ENCODE results near the gene PTMS.

The PTMS gene

GRCh38 chr12:6782119-6782518 is 16.0 kb downstream of the PTMS start:
- Mint-ChIP-seq H3K27ac (no peak overlapping the region), H3K27me3 (peaks cover 18% of the 10 kb centered on the region), H3K4me1 (ENCODE audit: low read depth) (peaks cover 68% of the 10 kb centered on the region), H3K9me3 (no peaks in the 10 kb centered on the region), H3K36me3 (ENCODE audit: low read depth) (no peaks in the 10 kb centered on the region), H3K4me3 (no peak overlapping the region)
- intact Hi-C loops (cut with micrococcal nuclease), result no loop called here

- Mint-ChIP-seq H3K4me1 (ENCODE audit: low read depth) (peaks cover 67% of the 10 kb centered on the region), H3K4me3 (no peak overlapping the region), H3K9me3 (no peaks in the 10 kb centered on the region), H3K27me3 (peaks cover 9% of the 10 kb centered on the region), H3K27ac (peak overlapping the region; percentile 73), H3K36me3 (ENCODE audit: low read depth) (no peaks in the 10 kb centered on the region)
- intact Hi-C loops (cut with micrococcal nuclease), result no loop called here
These were observed 16.8 kb downstream of the PTMS start for GRCh38 chr12:6782850-6783566.

GRCh38 chr12:6783828-6784227 is 17.7 kb downstream of the PTMS start:
- Mint-ChIP-seq H3K27me3 (peaks cover under 1% of the 10 kb centered on the region), H3K4me1 (ENCODE audit: low read depth) (peaks cover 66% of the 10 kb centered on the region), H3K9me3 (no peaks in the 10 kb centered on the region), H3K27ac (peak overlapping the region; percentile 73), H3K4me3 (no peak overlapping the region), H3K36me3 (ENCODE audit: low read depth) (no peaks in the 10 kb centered on the region)
- intact Hi-C loops (cut with micrococcal nuclease), result no loop called here

- no peak overlapping the region for H3K4me3 Mint-ChIP-seq
- intact Hi-C loops (cut with micrococcal nuclease), result no loop called here
These were observed 18.1 kb downstream of the PTMS start for GRCh38 chr12:6784296-6784695.

GRCh38 chr12:6784761-6785160 is 18.6 kb downstream of the PTMS start:
- Mint-ChIP-seq H3K27ac (peak overlapping the region; percentile 73), H3K27me3 (no peaks in the 10 kb centered on the region), H3K9me3 (no peaks in the 10 kb centered on the region), H3K4me1 (ENCODE audit: low read depth) (peaks cover 64% of the 10 kb centered on the region), H3K4me3 (peak overlapping the region; percentile 37), H3K36me3 (ENCODE audit: low read depth) (peaks cover 4% of the 10 kb centered on the region)
- intact Hi-C loops (cut with micrococcal nuclease), result loop anchor here (5.0 kb wide), 1 partner anchor 38 kb away; the partner anchor contains the start of gene GPR162

More at GRCh38 chr12:6784296-6784695, 18.1 kb downstream of the PTMS start:
- H3K4me1 Mint-ChIP-seq (ENCODE audit: low read depth), result peaks cover 66% of the 10 kb centered on the region
- no peaks in the 10 kb centered on the region for H3K27me3 Mint-ChIP-seq
- no peaks in the 10 kb centered on the region for H3K36me3 Mint-ChIP-seq (ENCODE audit: low read depth)
- H3K9me3 Mint-ChIP-seq, result no peaks in the 10 kb centered on the region
- H3K27ac Mint-ChIP-seq, result peak overlapping the region; percentile 73

GRCh38 chr12:6786416-6787094 is 20.4 kb downstream of the PTMS start:
- Mint-ChIP-seq H3K4me1 (ENCODE audit: low read depth) (peaks cover 61% of the 10 kb centered on the region), H3K36me3 (ENCODE audit: low read depth) (peaks cover 9% of the 10 kb centered on the region), H3K4me3 (no peak overlapping the region), H3K27ac (peak overlapping the region; percentile 63), H3K27me3 (no peaks in the 10 kb centered on the region), H3K9me3 (no peaks in the 10 kb centered on the region)
- intact Hi-C loops (cut with micrococcal nuclease), result loop anchor here (5.0 kb wide), 1 partner anchor 36 kb away; the partner anchor contains the start of gene GPR162

- Mint-ChIP-seq H3K27me3 (no peaks in the 10 kb centered on the region), H3K4me3 (no peak overlapping the region), H3K9me3 (no peaks in the 10 kb centered on the region), H3K36me3 (ENCODE audit: low read depth) (peaks cover 17% of the 10 kb centered on the region), H3K27ac (peak overlapping the region; percentile 63), H3K4me1 (ENCODE audit: low read depth) (peaks cover 69% of the 10 kb centered on the region)
- intact Hi-C loops (cut with micrococcal nuclease), result loop anchor here (5.0 kb wide), 1 partner anchor 35 kb away; the partner anchor contains the start of gene GPR162
These were observed 21.1 kb downstream of the PTMS start for GRCh38 chr12:6787309-6787708.

GRCh38 chr12:6788972-6789924 is 23.1 kb downstream of the PTMS start, which contains the start of gene CD4:
CD4 (plus strand) TSS chr12:6789528; CDS start chr12:6800139, 10,611 bp downstream.
- H3K4me3 Mint-ChIP-seq, result peak within 1 kb of the TSS; percentile 88
- H3K36me3 Mint-ChIP-seq (ENCODE audit: low read depth), result peaks cover 36% of the 10 kb centered on the region
- peak within 1 kb of the TSS; percentile 93 for H3K27ac Mint-ChIP-seq
- H3K4me1 Mint-ChIP-seq (ENCODE audit: low read depth), result peaks cover 70% of the 10 kb centered on the region
- intact Hi-C loops (cut with micrococcal nuclease), result loop anchor here (5.0 kb wide), 1 partner anchor 33 kb away; the partner anchor contains the start of gene GPR162
- no peaks in the 10 kb centered on the region for H3K9me3 Mint-ChIP-seq
- H3K27me3 Mint-ChIP-seq, result no peaks in the 10 kb centered on the region

- H3K9me3 Mint-ChIP-seq, result no peaks in the 10 kb centered on the region
- peak overlapping the region; percentile 88 for H3K4me3 Mint-ChIP-seq
- H3K36me3 Mint-ChIP-seq (ENCODE audit: low read depth), result peaks cover 50% of the 10 kb centered on the region
- H3K27ac Mint-ChIP-seq, result peak overlapping the region; percentile 93
- no peaks in the 10 kb centered on the region for H3K27me3 Mint-ChIP-seq
- H3K4me1 Mint-ChIP-seq (ENCODE audit: low read depth), result peaks cover 62% of the 10 kb centered on the region
- intact Hi-C loops (cut with micrococcal nuclease), result loop anchor here (5.0 kb wide), 1 partner anchor 38 kb away; the partner anchor contains the start of gene MLF2
These were observed 24.5 kb downstream of the PTMS start for GRCh38 chr12:6790496-6791150.

- Mint-ChIP-seq H3K9me3 (no peaks in the 10 kb centered on the region), H3K27ac (peak overlapping the region; percentile 93), H3K4me3 (peak overlapping the region; percentile 88), H3K27me3 (no peaks in the 10 kb centered on the region), H3K36me3 (ENCODE audit: low read depth) (peaks cover 64% of the 10 kb centered on the region), H3K4me1 (ENCODE audit: low read depth) (peaks cover 62% of the 10 kb centered on the region)
- intact Hi-C loops (cut with micrococcal nuclease), result loop anchor here (5.0 kb wide), 1 partner anchor 40 kb away; the partner anchor contains the start of gene MLF2
These were observed 25.9 kb downstream of the PTMS start for GRCh38 chr12:6791931-6792520.

GRCh38 chr12:6792522-6793201 is 26.5 kb downstream of the PTMS start:
- H3K27ac Mint-ChIP-seq, result peak overlapping the region; percentile 93
- H3K36me3 Mint-ChIP-seq (ENCODE audit: low read depth), result peaks cover 70% of the 10 kb centered on the region
- no peaks in the 10 kb centered on the region for H3K9me3 Mint-ChIP-seq
- intact Hi-C loops (cut with micrococcal nuclease), result loop anchor here (5.0 kb wide), 1 partner anchor 40 kb away; the partner anchor contains the start of gene MLF2
- peak overlapping the region; percentile 88 for H3K4me3 Mint-ChIP-seq
- H3K27me3 Mint-ChIP-seq, result no peaks in the 10 kb centered on the region
- peaks cover 67% of the 10 kb centered on the region for H3K4me1 Mint-ChIP-seq (ENCODE audit: low read depth)

- no peak overlapping the region for H3K4me3 Mint-ChIP-seq
- H3K36me3 Mint-ChIP-seq (ENCODE audit: low read depth), result peaks cover 87% of the 10 kb centered on the region
- intact Hi-C loops (cut with micrococcal nuclease), result no loop called here
- H3K4me1 Mint-ChIP-seq (ENCODE audit: low read depth), result peaks cover 63% of the 10 kb centered on the region
- no peak overlapping the region for H3K27ac Mint-ChIP-seq
- no peaks in the 10 kb centered on the region for H3K27me3 Mint-ChIP-seq
- H3K9me3 Mint-ChIP-seq, result no peaks in the 10 kb centered on the region
These were observed 28.9 kb downstream of the PTMS start for GRCh38 chr12:6795088-6795487.

Measured in dendritic cell treated with granulocyte-macrophage colony-stimulating factor and Interleukin-4, amounts not matched to agents 40 ng/mL and 50 ng/mL, for 4 days (primary cell).